Stimulated activated CD4-positive, alpha-beta T cell treated with anti-CD3 and anti-CD28 coated beads, TNF-alpha, amount 100 ng/mL, for 48 hours (primary cell): ENCODE data around the gene SNRNP48.
A peak's percentile ranks its signal among the peaks of the same experiment; 100 is the strongest.

ENCODE experiments used
- DNase-seq, 3 donors: peaks; one replicate each; pipeline ENCODE4 v3.0.0-alpha.2; 2020; ENCODE audit warnings: low read depth in 3 of 3

The SNRNP48 gene

GRCh38 chr6:7593229-7593628 lies 3.2 kb downstream of the SNRNP48 start:
- no peak for DNase-seq

DNA sequence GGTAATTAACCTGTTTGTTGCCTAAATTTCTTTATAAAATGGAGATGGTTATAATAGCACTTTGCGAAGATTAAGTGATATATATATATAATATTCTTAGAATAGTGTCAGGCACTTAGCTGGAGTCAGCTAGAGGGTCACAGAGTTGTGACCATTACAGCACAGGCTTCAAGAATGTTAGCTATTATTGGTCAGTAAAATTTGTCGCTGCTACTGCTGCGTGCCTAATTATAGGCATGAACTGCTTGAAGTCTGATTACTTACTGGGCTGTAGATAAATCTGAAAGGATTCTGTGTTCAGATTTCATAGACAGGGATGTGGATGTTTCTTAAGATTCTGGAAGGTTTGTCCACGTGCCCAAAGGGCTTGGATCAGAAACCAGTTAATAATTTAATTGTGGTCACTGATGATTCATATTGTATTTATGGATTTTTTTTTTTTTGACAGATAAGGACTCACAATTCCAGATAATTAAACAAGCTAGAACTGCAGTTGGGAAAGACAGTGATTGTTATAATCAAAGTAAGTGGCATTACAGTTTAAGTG lies 4.7 kb downstream of the SNRNP48 start:
- no peak for DNase-seq

GRCh38 chr6:7604003-7604402 lies 14.0 kb downstream of the SNRNP48 start:
- DNase-seq: no peak

DNA sequence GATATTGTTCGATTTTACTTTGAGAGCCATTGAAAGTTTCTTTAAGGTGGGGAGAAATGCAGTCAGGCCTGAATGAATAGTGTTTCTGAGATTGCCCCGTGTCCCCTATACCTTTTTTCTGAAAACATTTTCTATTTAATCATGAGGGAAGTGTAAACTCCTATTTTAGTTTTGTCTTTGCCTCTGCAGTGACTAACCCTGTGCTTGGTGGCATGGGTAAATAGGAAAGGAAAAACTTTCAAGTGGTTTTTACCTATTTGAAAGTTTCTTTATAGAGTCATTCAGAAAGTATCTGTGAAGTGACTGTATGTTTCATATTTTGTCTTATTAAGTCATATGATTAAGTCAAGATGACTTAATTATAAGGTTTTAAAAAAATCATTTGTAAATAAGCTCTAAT lies 14.5 kb downstream of the SNRNP48 start:
- DNase-seq: no peak

GRCh38 chr6:7615611-7616383 lies 25.8 kb downstream of the SNRNP48 start:
- DNase-seq: peak in 1 of 3 donors; percentile 17

GRCh38 chr6:7617801-7618764 lies 28.1 kb downstream of the SNRNP48 start:
- no peak for DNase-seq

DNA sequence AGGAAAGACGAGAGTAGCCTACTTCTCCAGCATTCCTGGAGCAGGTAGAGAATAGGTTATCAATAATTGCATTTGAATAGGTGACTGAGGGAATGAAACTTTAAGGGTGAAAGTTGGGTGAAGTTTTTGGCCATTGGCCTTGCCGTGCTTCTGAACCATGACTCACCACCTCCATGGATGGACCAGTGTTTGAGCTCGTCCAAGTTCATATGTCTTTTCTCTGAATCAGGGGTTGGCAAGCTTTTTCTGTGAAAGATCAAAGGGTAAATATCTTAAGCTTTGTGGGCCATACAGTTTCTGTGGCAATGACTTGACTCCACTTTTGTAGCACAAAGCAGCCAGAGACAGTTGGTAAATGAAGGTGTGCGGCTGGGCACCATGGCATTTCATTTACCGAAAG lies 31.8 kb downstream of the SNRNP48 start:
- no peak for DNase-seq

GRCh38 chr6:7624796-7625710 lies 35.1 kb downstream of the SNRNP48 start:
- no peak for DNase-seq

GRCh38 chr6:7628479-7628878 lies 38.5 kb downstream of the SNRNP48 start:
- DNase-seq: no peak

DNA sequence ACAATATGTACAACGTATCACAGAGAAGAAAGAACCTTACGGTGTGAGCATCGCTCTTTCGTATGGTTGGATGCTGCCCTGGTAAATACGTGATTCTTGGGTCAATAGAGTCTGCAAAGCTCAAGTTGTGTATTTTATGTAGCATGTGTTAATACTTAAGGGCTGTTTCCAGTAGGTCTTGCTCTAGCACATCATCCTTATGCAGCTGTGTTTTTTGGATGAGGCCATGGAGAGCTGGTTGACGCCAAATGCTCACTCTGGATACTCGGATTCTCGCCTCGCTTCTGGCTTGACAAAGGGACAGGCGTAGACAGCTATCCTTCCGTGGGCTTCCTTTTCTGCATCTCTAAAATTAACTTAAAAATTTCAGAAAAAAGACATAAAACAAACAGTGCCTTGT lies 38.9 kb downstream of the SNRNP48 start:
- no peak for DNase-seq

DNA sequence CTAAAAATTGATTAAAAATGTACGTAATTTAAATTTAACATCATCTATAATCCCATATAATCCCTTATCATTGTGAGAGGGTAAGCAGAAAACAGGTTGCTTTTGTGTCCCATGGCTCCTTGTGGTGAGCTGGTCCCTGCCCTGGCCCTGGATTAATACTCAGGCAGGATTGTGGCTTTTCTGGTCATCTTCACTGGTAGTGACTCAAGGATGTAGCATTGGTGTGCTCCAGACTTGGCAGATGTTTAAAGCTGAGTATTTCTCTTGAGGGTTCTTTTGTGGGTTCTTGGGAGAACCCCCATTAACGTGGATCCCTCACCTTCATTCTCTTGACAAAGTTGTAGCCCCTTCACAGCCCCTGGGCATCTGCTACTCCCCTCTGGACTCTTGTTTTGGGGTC lies 39.3 kb downstream of the SNRNP48 start:
- no peak for DNase-seq

DNA sequence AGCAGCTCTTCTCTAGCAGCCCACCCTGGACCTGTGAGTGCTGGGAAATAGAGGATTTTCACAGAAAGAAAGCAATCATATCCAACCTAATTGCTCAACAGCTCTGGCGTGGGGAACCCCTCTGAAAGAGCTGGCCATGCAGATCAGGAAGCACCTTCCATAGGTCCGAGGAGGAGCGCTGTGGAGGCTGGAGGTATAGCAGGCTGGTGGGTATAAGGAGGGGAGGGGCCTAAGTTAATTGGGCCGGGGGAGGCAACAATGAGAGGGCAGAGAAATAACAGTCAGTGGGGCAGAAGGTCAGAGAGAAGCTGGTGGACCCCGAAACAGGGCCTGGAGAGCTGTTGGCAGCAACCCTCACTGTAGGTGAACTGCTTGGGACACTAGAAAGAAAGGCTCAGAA lies 40.8 kb downstream of the SNRNP48 start:
- DNase-seq: no peak

GRCh38 chr6:7631466-7631865 lies 41.5 kb downstream of the SNRNP48 start:
- DNase-seq: no peak

DNA sequence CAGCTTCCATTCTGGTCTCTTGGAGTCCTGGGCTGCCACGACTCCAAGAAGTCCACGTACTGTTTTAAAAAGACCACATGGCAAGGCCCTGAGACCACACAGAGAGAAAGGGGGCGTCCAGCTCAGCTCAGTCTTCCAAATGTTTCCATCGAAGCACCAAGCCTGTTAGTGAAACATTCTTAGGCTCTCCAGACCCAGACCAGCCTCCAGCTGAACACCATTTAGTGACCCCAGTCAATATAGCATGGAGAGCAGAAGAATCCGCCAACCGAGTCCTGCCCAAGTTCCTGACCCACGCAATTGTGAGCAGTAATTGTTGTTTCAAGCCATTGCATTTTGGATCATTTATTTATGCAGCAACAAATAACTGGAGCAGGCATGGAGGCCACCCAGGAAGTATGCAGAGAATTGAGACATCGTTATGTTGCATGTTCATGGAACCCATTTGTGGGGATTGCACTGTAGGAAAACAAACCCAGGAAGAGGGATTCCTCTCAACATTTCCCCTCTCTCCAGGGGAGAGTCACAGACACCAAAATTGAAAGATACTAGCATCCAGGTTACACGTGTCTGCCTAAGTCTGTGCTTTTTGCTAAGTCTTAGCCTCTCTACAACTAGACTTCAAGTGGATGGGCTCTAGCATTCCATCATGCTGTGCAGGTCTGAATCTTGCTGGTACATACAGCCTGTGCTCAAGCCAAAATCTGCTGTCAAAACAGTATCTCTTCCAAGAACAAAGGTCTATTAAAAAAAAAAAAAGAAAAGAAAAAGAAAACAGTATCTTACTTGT lies 42.7 kb downstream of the SNRNP48 start:
- no peak for DNase-seq

DNA sequence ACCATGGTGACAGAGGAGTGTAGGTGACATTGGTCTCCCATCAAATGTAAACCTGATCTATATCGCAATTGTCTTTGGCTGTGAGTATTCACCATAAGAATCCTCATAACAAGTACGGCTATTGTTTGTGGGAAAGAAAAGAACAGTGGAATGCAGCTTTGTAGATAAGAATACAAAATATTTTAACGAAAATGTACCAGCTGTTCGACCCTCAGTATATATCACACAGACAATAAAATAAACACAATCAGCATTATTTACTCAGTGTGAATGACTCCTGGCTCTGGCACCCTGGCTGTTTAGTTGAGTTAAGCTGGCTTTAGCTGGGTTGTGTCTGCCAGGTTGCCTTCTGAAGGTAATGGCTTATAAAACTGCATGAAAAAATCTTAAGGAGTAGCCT lies 43.4 kb downstream of the SNRNP48 start:
- no peak for DNase-seq

DNA sequence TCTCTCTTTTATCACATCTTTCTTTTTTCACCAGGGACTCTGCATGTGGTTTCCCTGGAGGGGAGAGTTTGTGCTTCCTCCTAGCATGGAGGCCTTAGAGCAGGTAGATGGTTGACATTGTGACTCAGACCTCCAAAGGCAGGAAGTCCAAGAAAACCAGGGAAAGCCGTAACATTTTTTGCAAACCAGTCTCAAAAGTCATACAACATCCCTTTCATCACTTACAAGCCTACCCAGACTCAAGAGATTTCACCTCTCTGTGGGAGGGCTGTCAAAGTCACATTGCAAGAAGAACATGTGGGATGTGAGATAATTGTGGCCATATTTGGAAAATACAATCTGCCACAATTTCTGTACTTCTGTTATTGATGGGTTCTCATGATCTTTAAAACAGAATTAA lies 46.2 kb downstream of the SNRNP48 start:
- no peak for DNase-seq

- DNase-seq: no peak
Measured at GRCh38 chr6:7637533-7637932, 47.5 kb downstream of the SNRNP48 start.

DNA sequence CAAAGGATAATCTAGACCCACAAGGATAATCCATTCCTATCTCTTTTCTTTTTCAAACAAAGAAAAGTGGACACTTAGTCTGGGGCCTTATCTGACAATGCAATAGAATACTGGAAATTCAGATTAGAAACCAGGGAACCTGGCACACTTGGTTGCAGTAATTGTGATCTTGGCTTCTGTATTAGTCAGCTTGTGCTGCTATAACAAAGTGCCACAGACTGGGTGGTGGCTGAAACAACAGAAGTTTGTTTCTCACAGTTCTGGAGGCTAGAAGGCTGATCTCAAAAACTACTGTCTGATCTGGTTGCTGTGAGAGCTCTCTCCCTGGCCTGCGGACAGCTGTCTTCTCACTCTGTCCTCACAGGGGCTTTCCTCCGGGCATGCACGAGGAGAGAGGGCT lies 49.4 kb downstream of the SNRNP48 start:
- no peak for DNase-seq

- DNase-seq: no peak
Measured at GRCh38 chr6:7640016-7640415, 50.0 kb downstream of the SNRNP48 start.
